Endothelial cell of umbilical vein (primary cell): ENCODE results near the gene PLEKHA6. TPM values are rescaled to one million over a fixed set of nuclear protein-coding genes. Genes with fewer than 3 reads are reported as not detected.

Experiments
- BruUV-seq: library from RNA; stranded (reverse); fragments of 400-500 nt; replicated peaks from 2 replicates; lab custom pipeline; 2021; lab: Mats Ljungman, UMichigan
- CTCF ChIA-PET: fragments of 300-600, 350-600 bp; sonication (Branson Sonifier 250); formaldehyde crosslinking; loops from one replicate; lab custom pipeline; 2021; ENCODE audit warnings: antibody characterized with exemption, inconsistent platforms; lab: Charles Lee
- POLR2A ChIA-PET: fragments of 300-600, 350-600 bp; sonication (Branson Sonifier 250); formaldehyde crosslinking; loops from one replicate; lab custom pipeline; 2021; ENCODE audit warnings: antibody characterized with exemption, inconsistent platforms; lab: Charles Lee
- DNase-seq: peaks from one replicate; pipeline ENCODE4 v3.0.0-alpha.2; 2011; ENCODE audit warnings: low read depth, low spot score
- FAIRE-seq: peaks from 2 replicates; lab custom pipeline; 2011; peaks lifted over from hg19 to GRCh38; lab: Jason Lieb, UNC
- H2AFZ ChIP-seq: 2 replicates; pipeline ENCODE4 v1.6.0; 2012; ENCODE audit warnings: low read depth, low read length, control low read depth, inconsistent platforms
- H3K27ac ChIP-seq: 2 replicates; pipeline ENCODE4 v1.5.1; 2011; ENCODE audit warnings: low read depth, mild to moderate bottlenecking, control low read depth, low read length, moderate library complexity; ENCODE audit not compliant: insufficient read depth
- H3K27me3 ChIP-seq, 2 experiments: 2 replicates each; pipeline versions ENCODE4 v1.6.0 to v1.6.1; 2011; ENCODE audit warnings: low read length in 2 of 2, mixed read lengths in 1 of 2; ENCODE audit not compliant: control insufficient read depth in 2 of 2, insufficient read depth in 2 of 2
- H3K36me3 ChIP-seq, 2 experiments: 2 replicates in 1 of 2; 3 replicates in 1 of 2; pipeline ENCODE4 v1.5.1; 2011; ENCODE audit warnings: low read length in 2 of 2, mild to moderate bottlenecking in 1 of 2, moderate library complexity in 1 of 2; ENCODE audit not compliant: control insufficient read depth in 2 of 2, insufficient read depth in 2 of 2; ENCODE audit errors: extremely low read depth in 1 of 2
- H3K4me1 ChIP-seq: 3 replicates; pipeline ENCODE4 v1.5.1; 2011; ENCODE audit warnings: mild to moderate bottlenecking, low read length; ENCODE audit not compliant: control insufficient read depth, insufficient read depth; ENCODE audit errors: extremely low read depth
- H3K4me2 ChIP-seq: 2 replicates; pipeline ENCODE4 v1.6.1; 2011; ENCODE audit warnings: low read length, control low read depth, mixed read lengths; ENCODE audit not compliant: insufficient read depth
- H3K4me3 ChIP-seq, 3 experiments: fragments of 200-600 bp in 1 of 3; sonication (generic), shearing (Covaris generic) in 1 of 3; replicated peaks in 1 of 3; 2 replicates each; pipeline ENCODE4 v1.5.1; 2011 to 2016; ENCODE audit warnings: control low read depth in 3 of 3, low read length in 3 of 3, mild to moderate bottlenecking in 2 of 3, inconsistent platforms in 1 of 3, low read depth in 1 of 3, moderate library complexity in 1 of 3; ENCODE audit not compliant: insufficient read depth in 1 of 3
- H3K79me2 ChIP-seq: 2 replicates; pipeline ENCODE4 v1.6.0; 2012; ENCODE audit warnings: low read length, inconsistent platforms; ENCODE audit not compliant: control insufficient read depth, insufficient read depth
- H3K9ac ChIP-seq: replicated peaks from 2 replicates; pipeline ENCODE3; 2011; ENCODE audit warnings: low read length, control low read depth; ENCODE audit not compliant: insufficient read depth; ENCODE audit errors: extremely low read depth
- H3K9me1 ChIP-seq: replicated peaks from 3 replicates; pipeline ENCODE4 v1.6.0; 2011; ENCODE audit warnings: mild to moderate bottlenecking, low read length; ENCODE audit not compliant: control insufficient read depth, insufficient read depth; ENCODE audit errors: extremely low read depth
- H3K9me3 ChIP-seq: replicated peaks from 2 replicates; pipeline ENCODE4 v1.5.1; 2012; ENCODE audit warnings: low read length, inconsistent platforms; ENCODE audit not compliant: control insufficient read depth, insufficient read depth
- H4K20me1 ChIP-seq: replicated peaks from 2 replicates; pipeline ENCODE3; 2011; ENCODE audit warnings: mild to moderate bottlenecking, low read length; ENCODE audit not compliant: control insufficient read depth, insufficient read depth; ENCODE audit errors: extremely low read depth
- EZH2 ChIP-seq: IDR thresholded peaks from 2 replicates; pipeline ENCODE4 v1.6.1; 2012; ENCODE audit warnings: borderline replicate concordance, low read depth, mild to moderate bottlenecking, moderate library complexity, low read length, inconsistent platforms; ENCODE audit not compliant: severe bottlenecking
- FOS ChIP-seq: IDR thresholded peaks from 2 replicates; pipeline ENCODE4 v1.6.1; 2011; ENCODE audit warnings: mild to moderate bottlenecking, low read length, moderate library complexity, borderline replicate concordance; ENCODE audit not compliant: insufficient read depth
- GATA2 ChIP-seq: IDR thresholded peaks from 2 replicates; pipeline ENCODE4 v1.7.0; 2011; ENCODE audit warnings: low read depth, mild to moderate bottlenecking, moderate library complexity, mixed read lengths, low read length; ENCODE audit not compliant: insufficient read length, insufficient read depth
- MYC ChIP-seq: IDR thresholded peaks from one replicate; pipeline ENCODE4 v1.6.1; 2011; ENCODE audit warnings: mild to moderate bottlenecking, low read depth, low read length
- dilution Hi-C: fragments of 300-500 bp; cut with MboI; formaldehyde crosslinking; loops from one replicate; pipeline ENCODE4 v1.15.0; 2019; ENCODE audit warnings: low sequenced_read_pairs; ENCODE audit not compliant: extremely low pct_ligation_motif_present
- intact Hi-C: fragments of 100-400 bp; cut with micrococcal nuclease; formaldehyde crosslinking; loops from one replicate; pipeline ENCODE4 v1.10.0; 2022
- polyA plus RNA-seq, 4 experiments: library from polyadenylated mRNA; depleted of rRNA in 3 of 4; stranded (reverse) in 3 of 4; unstranded in 1 of 4; fragments of >200 nt; gene quantifications; 2 replicates each; pipeline versions ENCODE4 v1.2.1 to v1.2.3, GENCODE V29; 2011 to 2012; ENCODE audit warnings: missing spikeins in 1 of 4
- total RNA-seq: library from RNA; stranded (reverse); gene quantifications from 2 replicates; pipeline ENCODE4 v1.2.3, GENCODE V29; 2021
- TF ChIP-seq, protein P1 (sequence below), 2 donors: IDR thresholded peaks; 1 replicate in 1 of 2; 2 replicates in 1 of 2; pipeline ENCODE4 v1.5.1; 2011; ENCODE audit warnings: low read length in 2 of 2, mild to moderate bottlenecking in 2 of 2, moderate library complexity in 2 of 2, control low read depth in 1 of 2, inconsistent platforms in 1 of 2, low read depth in 1 of 2; ENCODE audit not compliant: insufficient read depth in 1 of 2; ENCODE audit errors: extremely low read depth in 1 of 2

The PLEKHA6 gene
- total and polyA plus RNA-seq, 2 donors (not counting 3 experiments of a cell fraction or from before 2014, with no cell fraction given): 2.1 to 15.0 TPM

DNA sequence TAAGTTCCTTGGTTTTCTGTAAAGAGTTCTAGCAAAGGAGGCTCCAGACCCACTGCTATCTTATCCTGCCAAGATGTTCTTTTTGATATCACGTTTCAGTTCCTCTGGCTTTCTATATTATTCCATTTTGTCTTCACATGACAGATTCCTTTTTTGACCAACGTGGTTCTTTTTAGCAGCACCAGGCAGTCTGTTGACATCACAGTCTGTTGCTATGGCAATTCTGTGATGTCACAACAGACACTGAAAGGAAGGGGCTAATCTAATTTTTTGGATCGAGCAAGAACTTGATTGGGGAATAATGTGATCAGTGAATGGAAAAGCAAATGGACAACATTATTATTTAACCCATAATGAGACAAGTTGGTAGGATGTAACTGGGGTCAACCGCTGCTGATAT, 81.5 kb downstream of the PLEKHA6 start:
- H3K27me3 ChIP-seq: no peaks in the 10 kb centered on the region
- no peaks in the 10 kb centered on the region for H4K20me1 ChIP-seq
- ChIA-PET POLR2A (no interaction called here), CTCF (interaction anchor here (0.6 to 2.1 kb wide), 9 partner anchors 10 to 162 kb away, joined by 3 to 7 read pairs (median 4); partner anchors contain the start of gene GOLT1A)
- H3K27ac ChIP-seq: no peak overlapping the region
- dilution Hi-C loops: no loop called here
- no peak for TF ChIP-seq MYC
- no peak overlapping the region for H3K4me2 ChIP-seq
- no peak overlapping the region for H3K4me3 ChIP-seq
- H3K9me1 ChIP-seq: no peaks in the 10 kb centered on the region
- H3K9me3 ChIP-seq: no peaks in the 10 kb centered on the region
- no peak for DNase-seq
- H2AFZ ChIP-seq: no peak overlapping the region
- no peak overlapping the region for H3K9ac ChIP-seq
- no peaks in the 10 kb centered on the region for H3K36me3 ChIP-seq
- H3K79me2 ChIP-seq: no peaks in the 10 kb centered on the region
- intact Hi-C loops: no loop called here
- no peak for FAIRE-seq
- no peaks in the 10 kb centered on the region for H3K4me1 ChIP-seq
- BruUV-seq: no TSS peak

DNA sequence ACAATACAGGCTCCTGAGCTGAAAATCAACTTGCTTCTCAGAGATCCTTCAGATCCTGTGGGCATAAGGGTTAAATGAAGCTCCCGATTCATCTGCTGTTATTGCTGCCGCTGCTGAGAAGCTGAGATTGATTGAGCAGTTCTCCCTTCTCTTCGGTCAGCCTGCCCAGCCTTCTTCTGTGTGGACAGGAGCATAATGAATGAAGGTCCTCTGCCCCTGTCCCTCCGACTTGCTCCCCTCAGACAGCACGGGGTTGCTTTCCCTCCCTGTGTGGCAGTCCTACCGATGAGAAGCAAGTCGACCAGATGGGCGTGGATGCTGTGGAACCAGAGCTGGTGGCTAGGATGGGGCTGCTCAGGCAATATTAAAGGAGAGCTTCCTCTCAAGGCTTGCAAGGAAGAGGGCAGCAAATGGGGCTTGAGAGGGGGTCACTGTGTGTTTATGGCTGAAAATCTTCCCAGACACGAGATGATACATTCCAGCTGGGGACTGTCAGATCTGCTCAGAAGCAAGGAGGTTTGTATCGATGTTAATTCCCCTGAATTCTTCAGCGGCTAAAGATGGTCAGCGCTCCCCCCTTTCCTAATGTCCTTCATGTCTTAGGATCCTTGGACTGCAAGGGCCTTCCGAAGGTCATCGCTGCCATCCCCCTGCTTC, 82.0 kb downstream of the PLEKHA6 start:
- no peak for TF ChIP-seq MYC
- no peak for TF ChIP-seq FOS
- no peak for TF ChIP-seq EZH2
- no peak for TF ChIP-seq GATA2
- TF ChIP-seq, protein P1, sequence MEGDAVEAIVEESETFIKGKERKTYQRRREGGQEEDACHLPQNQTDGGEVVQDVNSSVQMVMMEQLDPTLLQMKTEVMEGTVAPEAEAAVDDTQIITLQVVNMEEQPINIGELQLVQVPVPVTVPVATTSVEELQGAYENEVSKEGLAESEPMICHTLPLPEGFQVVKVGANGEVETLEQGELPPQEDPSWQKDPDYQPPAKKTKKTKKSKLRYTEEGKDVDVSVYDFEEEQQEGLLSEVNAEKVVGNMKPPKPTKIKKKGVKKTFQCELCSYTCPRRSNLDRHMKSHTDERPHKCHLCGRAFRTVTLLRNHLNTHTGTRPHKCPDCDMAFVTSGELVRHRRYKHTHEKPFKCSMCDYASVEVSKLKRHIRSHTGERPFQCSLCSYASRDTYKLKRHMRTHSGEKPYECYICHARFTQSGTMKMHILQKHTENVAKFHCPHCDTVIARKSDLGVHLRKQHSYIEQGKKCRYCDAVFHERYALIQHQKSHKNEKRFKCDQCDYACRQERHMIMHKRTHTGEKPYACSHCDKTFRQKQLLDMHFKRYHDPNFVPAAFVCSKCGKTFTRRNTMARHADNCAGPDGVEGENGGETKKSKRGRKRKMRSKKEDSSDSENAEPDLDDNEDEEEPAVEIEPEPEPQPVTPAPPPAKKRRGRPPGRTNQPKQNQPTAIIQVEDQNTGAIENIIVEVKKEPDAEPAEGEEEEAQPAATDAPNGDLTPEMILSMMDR (IDR thresholded peaks at IDR 0.05; ENCODE audit: extremely low read depth in 1 of 2, insufficient read depth in 1 of 2, low read depth in 1 of 2, low read length in 2 of 2): no peak
- Histone ChIP-seq H3K9me1 (no peaks in the 10 kb centered on the region), H3K27ac (no peak overlapping the region), H2AFZ (no peak overlapping the region), H3K4me1 (no peaks in the 10 kb centered on the region), H3K4me3 (no peak overlapping the region), H3K36me3 (no peaks in the 10 kb centered on the region), H3K4me2 (no peak overlapping the region), H3K9ac (no peak overlapping the region), H3K79me2 (no peaks in the 10 kb centered on the region), H4K20me1 (no peaks in the 10 kb centered on the region), H3K27me3 (no peaks in the 10 kb centered on the region), H3K9me3 (no peaks in the 10 kb centered on the region)
- dilution Hi-C loops (no loop called here), intact Hi-C loops (no loop called here)
- DNase-seq (no peak), FAIRE-seq (no peak)
- ChIA-PET CTCF (interaction anchor here (0.6 to 1.7 kb wide), 6 partner anchors 10 to 163 kb away, joined by 3 to 4 read pairs (median 3); partner anchors contain the start of gene GOLT1A), POLR2A (no interaction called here)
- no TSS peak for BruUV-seq
